IPS DF 19.7 (cell line): ENCODE measurements around the gene HCN4.
"Not testable (repeated sequence)": the region's sequence is repeated elsewhere in the genome, so short reads cannot be mapped to it uniquely, and the experiment has no call there.

Experiments
- DNase-seq: peaks from one replicate; pipeline ENCODE4 v3.0.0-alpha.2; 2013; ENCODE audit warnings: low read depth, low spot score

Gene HCN4

GRCh38 chr15:73368301-73369136 lies at the start of gene HCN4:
Gene HCN4, minus strand, starts transcription at chr15:73368958. Its CDS starts 688 bp downstream, at chr15:73368270.
- no peak for DNase-seq

- DNase-seq: no peak
Measured at GRCh38 chr15:73414876-73415275, 46.1 kb upstream of the HCN4 start.

- DNase-seq: no peak
Measured at GRCh38 chr15:73403171-73403570, 34.4 kb upstream of the HCN4 start.

- not testable (repeated sequence) for DNase-seq
Measured at GRCh38 chr15:73400222-73400621, 31.5 kb upstream of the HCN4 start.

- DNase-seq: no peak
Measured at GRCh38 chr15:73398861-73399260, 30.1 kb upstream of the HCN4 start.

GRCh38 chr15:73397461-73397860 lies 28.7 kb upstream of the HCN4 start:
- no peak for DNase-seq

GRCh38 chr15:73395671-73396070 lies 26.9 kb upstream of the HCN4 start:
- DNase-seq: no peak

GRCh38 chr15:73394782-73395181 lies 26.0 kb upstream of the HCN4 start:
- no peak for DNase-seq

- DNase-seq: no peak
Measured at GRCh38 chr15:73393336-73393735, 24.6 kb upstream of the HCN4 start.

GRCh38 chr15:73392025-73392424 lies 23.3 kb upstream of the HCN4 start:
- DNase-seq: no peak

GRCh38 chr15:73391128-73391872 lies 22.5 kb upstream of the HCN4 start:
- DNase-seq: no peak

- DNase-seq: no peak
Measured at GRCh38 chr15:73389971-73390544, 21.3 kb upstream of the HCN4 start.

- no peak for DNase-seq
Measured at GRCh38 chr15:73389539-73389938, 20.8 kb upstream of the HCN4 start.

- no peak for DNase-seq
Measured at GRCh38 chr15:73388256-73388781, 19.6 kb upstream of the HCN4 start.

- no peak for DNase-seq
Measured at GRCh38 chr15:73387507-73388255, 18.9 kb upstream of the HCN4 start.

- DNase-seq: no peak
Measured at GRCh38 chr15:73386886-73387506, 18.2 kb upstream of the HCN4 start.

GRCh38 chr15:73386238-73386637 lies 17.5 kb upstream of the HCN4 start:
- DNase-seq: no peak

- DNase-seq: no peak
Measured at GRCh38 chr15:73385205-73385604, 16.4 kb upstream of the HCN4 start.

GRCh38 chr15:73383310-73384189 lies 14.8 kb upstream of the HCN4 start:
- DNase-seq: no peak

- no peak for DNase-seq
Measured at GRCh38 chr15:73382115-73382514, 13.4 kb upstream of the HCN4 start.
